HG03442 (cell line): ENCODE measurements around the gene MCU.
"Not testable (repeated sequence)": the region's sequence is repeated elsewhere in the genome, so short reads cannot be mapped to it uniquely, and the experiment has no call there.

Experiments used
- ATAC-seq: cut with Tn5 transposase; IDR thresholded peaks from one replicate; pipeline ENCODE4 v1.9.1; 2021; ENCODE audit warnings: mild to moderate bottlenecking, moderate library complexity; ENCODE audit not compliant: unreplicated experiment

The MCU gene

GRCh38 chr10:72691863-72692743 is at the start of gene MCU:
MCU (plus strand) TSS chr10:72692143; CDS start chr10:72692152, 9 bp downstream.
- peak; percentile 86 for ATAC-seq

DNA sequence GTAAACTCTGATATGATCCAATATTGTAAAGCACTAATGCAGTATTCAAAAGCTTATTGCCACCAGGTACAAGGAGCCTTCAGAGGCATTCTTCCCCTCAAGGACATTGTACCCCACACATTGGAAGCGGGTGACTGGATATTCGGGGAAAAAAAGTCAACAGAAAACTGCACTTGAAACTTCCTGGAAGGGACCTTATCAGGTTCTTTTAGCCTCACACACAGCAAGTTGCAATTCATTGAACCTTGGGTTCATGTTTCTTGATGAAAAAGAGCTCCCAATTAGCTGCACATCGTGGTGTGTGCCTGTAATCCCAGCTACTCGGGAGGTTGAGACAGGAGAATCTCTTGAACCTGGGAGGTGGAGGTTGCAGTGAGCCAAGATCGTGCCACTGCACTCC is 49.6 kb upstream of the MCU start:
- ATAC-seq, result no peak

DNA sequence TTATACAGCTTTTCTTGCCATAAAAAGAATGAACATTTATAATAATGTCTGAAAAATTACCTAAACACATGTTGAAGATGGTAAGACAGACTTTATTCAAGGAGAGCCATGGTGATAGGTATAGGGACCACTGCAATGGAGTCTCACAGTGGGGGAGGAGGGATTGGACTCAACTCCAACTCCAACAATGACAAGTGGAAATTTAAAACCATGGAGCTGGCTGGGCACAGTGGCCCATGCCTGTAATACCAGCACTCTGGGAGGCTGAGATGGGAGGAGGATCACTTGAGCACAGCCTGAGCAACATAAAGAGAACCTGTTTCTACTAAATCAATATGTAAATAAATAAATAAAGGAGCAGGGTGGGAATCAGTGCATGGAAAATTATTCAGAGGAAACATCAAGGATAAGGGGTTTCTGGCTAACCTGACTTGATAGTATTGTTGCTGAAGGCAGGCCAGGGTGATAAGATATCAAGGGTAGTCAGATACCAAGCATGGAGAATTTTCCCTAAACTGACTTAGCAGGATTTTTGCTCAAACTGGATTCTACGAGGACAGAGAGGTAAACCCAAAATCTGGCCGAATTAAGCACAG is 46.6 kb upstream of the MCU start:
- no peak for ATAC-seq

DNA sequence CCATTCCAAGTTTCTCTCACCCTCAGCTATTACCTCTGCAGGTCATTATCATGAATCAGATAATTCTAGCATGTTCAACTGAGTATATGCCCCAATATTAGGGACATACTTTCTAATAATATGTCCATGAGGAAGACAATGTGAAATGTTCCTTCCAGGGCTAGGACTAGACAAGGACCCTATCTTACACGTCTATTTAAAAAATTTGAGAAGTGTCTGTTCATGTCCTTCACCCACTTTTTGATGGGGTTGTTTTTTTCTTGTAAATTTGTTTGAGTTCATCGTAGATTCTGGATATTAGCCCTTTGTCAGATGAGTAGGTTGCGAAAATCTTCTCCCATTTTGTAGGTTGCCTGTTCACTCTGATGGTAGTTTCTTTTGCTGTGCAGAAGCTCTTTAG is 45.0 kb upstream of the MCU start:
- not testable (repeated sequence) for ATAC-seq

GRCh38 chr10:72648301-72648700 is 43.6 kb upstream of the MCU start:
- no peak for ATAC-seq

DNA sequence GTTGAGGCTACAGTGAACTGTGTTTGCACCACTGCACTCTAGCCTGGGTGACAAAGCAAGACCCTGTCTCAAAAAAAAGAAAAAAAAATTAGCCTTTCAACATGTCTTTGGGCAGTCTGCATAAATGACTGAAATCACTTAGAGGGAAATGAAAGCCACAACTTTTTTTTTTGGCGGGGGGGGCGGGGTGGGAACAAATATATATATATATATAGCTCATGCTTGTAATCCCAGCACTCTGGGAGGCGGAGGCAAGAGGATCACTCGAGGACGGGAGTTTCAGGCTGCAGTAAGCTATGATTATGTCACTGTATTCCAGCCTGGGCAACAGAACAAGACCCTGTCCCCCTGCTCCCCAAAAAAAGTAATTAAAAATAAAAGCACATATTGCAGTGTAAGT is 42.7 kb upstream of the MCU start:
- ATAC-seq, result no peak

DNA sequence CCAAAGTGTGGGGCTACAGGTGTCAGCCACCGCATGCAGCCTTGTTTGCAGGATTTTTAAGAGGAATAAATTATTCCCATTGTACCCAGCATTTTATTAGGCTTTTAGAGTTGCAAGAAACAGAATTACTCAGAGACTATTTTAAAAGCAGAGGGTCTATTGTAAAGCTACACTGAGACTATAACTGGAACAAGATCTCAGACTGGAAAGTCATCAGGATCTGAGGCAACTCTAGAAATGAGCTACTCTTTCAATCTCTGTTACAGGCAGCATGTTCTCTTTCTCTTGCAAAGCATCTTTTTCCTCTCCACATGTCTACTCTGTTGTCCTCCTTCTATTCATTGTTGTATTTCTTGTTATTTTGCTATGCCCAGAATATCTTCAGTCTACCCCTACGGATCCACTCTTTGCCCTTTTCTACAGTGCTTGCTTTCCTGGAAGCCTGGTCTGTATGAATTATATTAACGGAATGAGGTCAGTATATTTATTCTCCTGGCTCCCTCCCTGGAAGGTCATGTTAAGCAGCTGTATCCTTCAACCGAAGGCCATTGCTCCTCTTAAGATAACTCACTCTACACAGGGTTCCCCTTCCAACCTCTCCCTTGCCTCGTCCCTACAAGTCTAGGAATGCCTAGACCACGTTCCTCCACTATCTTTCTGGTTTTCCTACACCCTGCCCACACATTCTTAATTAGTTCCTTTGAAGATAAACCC is 38.4 kb upstream of the MCU start:
- ATAC-seq, result no peak

DNA sequence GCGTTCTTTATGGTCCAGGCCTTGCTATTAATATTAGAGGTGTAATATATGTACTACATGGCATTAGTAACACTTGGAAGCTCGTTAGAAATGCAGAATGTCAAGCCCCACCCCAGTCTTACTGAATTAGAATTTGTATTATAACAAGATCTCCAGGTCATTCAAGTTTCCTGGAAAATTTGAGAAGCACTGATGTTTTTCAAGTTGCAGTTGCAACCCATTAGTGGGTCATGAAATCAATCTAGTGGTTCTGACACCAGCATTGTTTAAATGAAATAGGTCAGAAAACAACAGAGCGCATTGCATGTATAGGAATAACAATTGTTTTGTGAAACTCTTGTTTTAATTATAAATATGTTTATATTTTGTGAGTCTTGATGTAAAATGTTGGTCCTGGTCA is 37.2 kb upstream of the MCU start:
- ATAC-seq, result no peak

- ATAC-seq, result no peak
Measured at GRCh38 chr10:72658696-72659400, 33.1 kb upstream of the MCU start.

DNA sequence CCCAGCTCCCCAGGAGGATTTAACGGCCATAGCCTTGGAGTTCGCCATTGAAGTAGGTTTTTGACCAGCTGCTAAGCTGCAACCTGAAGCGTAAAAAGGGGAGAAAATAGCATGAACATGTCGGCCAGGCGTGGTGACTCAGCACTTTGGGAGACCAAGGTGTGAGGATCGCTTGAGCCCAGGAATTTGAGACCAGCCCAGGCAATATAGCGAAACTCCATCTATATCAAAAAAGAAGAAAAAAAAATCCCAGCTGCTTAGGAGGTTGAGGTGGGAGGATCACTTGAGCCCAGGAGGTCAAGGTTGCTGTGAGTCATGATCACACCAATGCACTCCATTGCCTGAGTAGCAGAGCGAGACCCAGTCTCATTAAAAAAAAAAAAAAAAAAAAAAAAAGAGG is 32.2 kb upstream of the MCU start:
- ATAC-seq, result no peak

DNA sequence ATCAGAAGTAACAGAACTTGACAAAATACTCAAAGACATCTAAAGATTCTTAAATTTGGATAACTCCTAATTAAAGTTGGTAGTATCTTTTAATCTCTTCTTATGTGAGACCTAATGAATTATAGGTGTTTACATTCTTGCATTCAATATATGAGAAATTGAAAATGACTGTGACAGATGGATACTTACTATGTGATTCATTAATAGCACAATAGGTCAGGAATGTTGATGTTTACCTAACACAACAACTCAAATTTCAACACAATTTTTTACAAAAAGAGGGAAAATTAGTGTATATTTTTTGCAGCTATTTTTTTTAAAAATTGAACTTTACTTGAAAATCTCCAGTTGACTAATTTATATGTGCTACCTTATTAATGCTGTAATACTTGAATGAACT is 31.7 kb upstream of the MCU start:
- ATAC-seq, result no peak

DNA sequence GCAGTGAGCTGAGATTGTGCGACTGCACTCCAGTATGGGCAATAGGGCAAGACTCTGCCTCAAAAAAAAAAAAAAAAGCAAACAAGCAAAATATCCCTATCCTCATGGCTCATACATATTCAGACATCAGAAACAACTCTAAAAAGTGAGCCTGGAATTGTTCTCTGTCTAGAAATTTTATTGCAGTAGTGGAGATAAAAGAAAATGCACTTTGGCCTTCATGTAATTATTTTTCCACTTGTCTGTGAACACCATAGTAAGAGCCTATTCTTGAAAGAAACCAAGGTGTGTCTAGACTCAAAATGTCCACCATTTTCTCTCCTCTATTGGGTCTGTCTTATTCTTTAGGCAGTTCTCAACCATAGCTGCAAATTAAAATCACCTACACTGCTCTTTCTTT is 30.5 kb upstream of the MCU start:
- no peak for ATAC-seq

DNA sequence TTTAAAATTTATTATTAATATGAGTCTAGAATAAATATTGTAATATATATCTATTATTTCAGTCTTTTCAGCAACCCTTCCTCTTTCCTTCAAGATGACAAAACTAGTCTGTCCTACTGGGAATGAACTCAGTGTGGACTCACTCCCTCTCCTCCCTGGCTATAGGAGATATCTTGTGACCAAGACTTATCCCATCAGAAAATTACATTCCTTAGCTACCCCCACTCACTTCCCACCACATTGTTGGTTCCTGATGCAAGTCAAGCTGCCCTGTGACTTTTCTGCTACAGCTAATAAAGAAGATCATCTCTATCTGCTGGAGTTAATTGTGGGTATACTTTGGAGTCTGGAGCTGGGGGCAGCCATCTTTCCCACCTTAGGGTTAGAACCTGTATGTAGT is 28.0 kb upstream of the MCU start:
- ATAC-seq, result no peak

- ATAC-seq, result no peak
Measured at GRCh38 chr10:72665925-72666324, 26.0 kb upstream of the MCU start.

DNA sequence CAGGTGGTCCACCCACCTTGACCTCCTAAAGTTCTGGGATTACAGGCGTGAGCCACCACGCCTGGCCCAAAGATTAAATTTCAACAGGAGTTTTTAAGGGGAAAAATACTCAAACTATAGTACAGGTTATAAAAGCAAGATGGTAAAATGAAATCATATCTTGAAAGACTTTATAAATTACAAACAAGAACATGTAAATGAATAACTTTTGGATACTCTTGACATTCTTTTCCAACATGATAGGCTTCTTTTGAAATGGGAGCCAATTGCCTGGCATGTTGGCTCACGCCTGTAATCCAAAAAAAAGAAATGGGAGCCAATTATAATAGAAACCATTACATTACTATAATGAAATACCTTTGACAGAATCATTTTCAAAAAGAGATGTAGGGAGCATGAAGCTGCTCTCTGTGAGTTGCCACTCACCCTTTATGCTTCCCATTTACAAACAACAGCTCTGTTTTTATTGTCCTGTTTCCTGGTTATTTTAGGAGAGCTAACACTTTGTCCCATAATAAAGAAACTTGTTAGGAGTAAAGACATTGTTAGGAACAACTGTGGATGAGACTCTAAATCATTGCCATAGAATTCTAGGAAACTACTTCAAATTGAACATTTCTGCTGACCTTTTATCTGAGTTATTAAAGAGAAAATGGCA is 24.6 kb upstream of the MCU start:
- no peak for ATAC-seq

GRCh38 chr10:72673280-72673679 is 18.7 kb upstream of the MCU start:
- ATAC-seq, result no peak

DNA sequence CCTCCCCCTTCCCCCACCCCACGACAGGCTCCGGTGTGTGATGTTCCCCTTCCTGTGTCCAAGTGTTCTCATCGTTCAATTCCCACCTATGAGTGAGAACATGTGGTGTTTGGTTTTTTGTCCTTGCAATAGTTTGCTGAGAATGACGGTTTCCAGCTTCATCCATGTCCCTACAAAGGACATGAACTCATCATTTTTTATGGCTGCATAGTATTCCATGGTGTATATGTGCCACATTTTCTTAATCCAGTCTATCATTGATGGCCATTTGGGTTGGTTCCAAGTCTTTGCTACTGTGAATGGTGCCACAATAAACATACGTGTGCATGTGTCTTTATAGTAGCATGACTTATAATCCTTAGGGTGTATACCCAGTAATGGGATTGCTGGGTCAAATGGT is 17.8 kb upstream of the MCU start:
- not testable (repeated sequence) for ATAC-seq

GRCh38 chr10:72679838-72680241 is 12.1 kb upstream of the MCU start:
- no peak for ATAC-seq

GRCh38 chr10:72682638-72683037 is 9.3 kb upstream of the MCU start:
- ATAC-seq, result no peak

DNA sequence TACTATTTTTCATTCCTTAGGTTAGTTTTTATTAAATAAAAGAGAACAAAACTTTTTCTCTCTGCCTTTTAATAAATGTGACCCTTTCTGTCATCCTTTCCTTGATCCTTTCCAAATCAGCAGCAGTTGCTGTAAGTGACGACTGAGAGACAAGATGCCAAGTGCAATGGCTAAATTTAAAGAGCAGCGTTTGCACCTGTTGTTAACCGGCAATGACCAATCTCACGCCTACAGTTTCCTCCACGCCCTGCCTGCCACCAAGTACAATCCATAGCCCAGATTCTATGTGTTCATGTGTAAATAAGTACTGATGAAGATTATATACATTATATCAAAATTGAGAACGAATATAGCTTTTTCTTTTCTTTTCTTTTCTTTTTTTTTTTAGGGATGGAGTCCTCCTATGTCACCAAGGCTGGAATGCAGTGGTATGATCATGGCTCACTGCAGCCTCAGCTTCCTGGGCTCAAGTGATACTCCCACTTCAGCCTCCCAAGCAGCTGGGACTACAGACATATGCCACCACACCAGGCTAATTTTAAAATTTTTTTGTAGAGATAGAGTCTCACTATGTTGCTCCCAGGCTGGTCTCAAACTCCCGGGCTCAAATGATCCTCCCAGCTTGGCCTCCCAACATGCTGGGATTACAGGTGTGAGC is 6.5 kb upstream of the MCU start:
- no peak for ATAC-seq
